Osteocyte (in vitro differentiated cells): ENCODE measurements around the gene DOCK3. TPM values are rescaled to one million over a fixed set of nuclear protein-coding genes. Genes with fewer than 3 reads are reported as not detected.

Source experiments
- DNase-seq: peaks from one replicate; pipeline ENCODE4 v3.0.0; 2021; ENCODE audit warnings: mixed read lengths; ENCODE audit not compliant: unreplicated experiment; ENCODE audit errors: extremely low spot score
- H3K27ac Mint-ChIP-seq: one replicate; pipeline ENCODE4 v1.8.0; 2021; ENCODE audit warnings: mild to moderate bottlenecking, mixed read lengths; ENCODE audit not compliant: unreplicated experiment
- H3K27me3 Mint-ChIP-seq: one replicate; pipeline ENCODE4 v1.8.0; 2021; ENCODE audit warnings: mixed read lengths; ENCODE audit not compliant: unreplicated experiment
- H3K36me3 Mint-ChIP-seq: one replicate; pipeline ENCODE4 v1.8.0; 2021; ENCODE audit warnings: mixed read lengths; ENCODE audit not compliant: unreplicated experiment
- H3K4me1 Mint-ChIP-seq: one replicate; pipeline ENCODE4 v1.8.0; 2021; ENCODE audit warnings: mixed read lengths; ENCODE audit not compliant: unreplicated experiment
- H3K4me3 Mint-ChIP-seq: one replicate; pipeline ENCODE4 v1.8.0; 2021; ENCODE audit warnings: mild to moderate bottlenecking, moderate library complexity, mixed read lengths; ENCODE audit not compliant: unreplicated experiment
- H3K9me3 Mint-ChIP-seq: one replicate; pipeline ENCODE4 v1.8.0; 2021; ENCODE audit warnings: mixed read lengths; ENCODE audit not compliant: unreplicated experiment
- CTCF ChIP-seq: fragments of 200-600 bp; sonication (generic); IDR thresholded peaks from 2 replicates; pipeline ENCODE4 v1.5.0; 2021; ENCODE audit warnings: antibody characterized with exemption, mild to moderate bottlenecking, moderate library complexity
- total RNA-seq: library from RNA; stranded (reverse); gene quantifications from 2 replicates; pipeline ENCODE4 v1.2.1, GENCODE V29; 2021

DOCK3 gene
- total RNA-seq, 1 donor from 2014 or later = 0.24 TPM

- Mint-ChIP-seq H3K36me3 (no peaks in the 10 kb centered on the region), H3K27me3 (no peaks in the 10 kb centered on the region), H3K9me3 (no peaks in the 10 kb centered on the region), H3K4me1 (peaks cover 4% of the 10 kb centered on the region), H3K4me3 (no peak overlapping the region), H3K27ac (no peak overlapping the region)
- TF ChIP-seq CTCF = no peak
- DNase-seq = no peak
Measured at GRCh38 chr3:50644561-50644960, 30.2 kb upstream of the DOCK3 start.

GRCh38 chr3:50645378-50645777 is 29.3 kb upstream of the DOCK3 start:
- Mint-ChIP-seq H3K27me3 (no peaks in the 10 kb centered on the region), H3K27ac (no peak overlapping the region), H3K9me3 (no peaks in the 10 kb centered on the region), H3K36me3 (no peaks in the 10 kb centered on the region), H3K4me3 (no peak overlapping the region), H3K4me1 (peaks cover 4% of the 10 kb centered on the region)
- TF ChIP-seq CTCF = no peak
- DNase-seq = no peak

DNA sequence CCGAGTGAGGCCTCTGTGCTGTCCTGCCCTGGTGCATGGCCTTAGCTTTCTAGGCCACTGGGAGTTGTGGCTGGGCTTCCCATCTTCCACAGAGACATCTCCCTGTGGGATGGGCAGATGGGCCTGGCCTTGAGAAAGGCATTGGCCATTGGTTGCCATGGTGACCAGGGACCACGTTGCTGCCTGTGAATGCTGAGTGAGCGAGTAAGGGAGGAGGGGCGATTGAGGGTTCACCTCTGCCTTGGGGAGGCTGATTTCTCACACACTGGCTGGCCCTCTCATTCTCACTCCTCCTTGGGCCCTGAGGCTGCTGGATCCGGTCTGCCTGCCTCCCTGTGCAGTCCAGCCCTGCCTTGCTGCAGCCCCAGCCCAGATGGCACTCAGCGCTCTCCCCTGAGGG is 26.4 kb upstream of the DOCK3 start:
- H3K4me1 Mint-ChIP-seq = peaks cover 4% of the 10 kb centered on the region
- no peaks in the 10 kb centered on the region for H3K9me3 Mint-ChIP-seq
- no peaks in the 10 kb centered on the region for H3K36me3 Mint-ChIP-seq
- H3K4me3 Mint-ChIP-seq = no peak overlapping the region
- no peak for DNase-seq
- H3K27me3 Mint-ChIP-seq = no peaks in the 10 kb centered on the region
- TF ChIP-seq CTCF = no peak
- H3K27ac Mint-ChIP-seq = no peak overlapping the region

- no peaks in the 10 kb centered on the region for H3K36me3 Mint-ChIP-seq
Measured at GRCh38 chr3:50648944-50649343, 25.8 kb upstream of the DOCK3 start.

GRCh38 chr3:50649451-50649931 is 25.2 kb upstream of the DOCK3 start:
- DNase-seq = no peak
- no peak overlapping the region for H3K4me3 Mint-ChIP-seq
- H3K9me3 Mint-ChIP-seq = no peaks in the 10 kb centered on the region
- no peaks in the 10 kb centered on the region for H3K36me3 Mint-ChIP-seq
- peaks cover 4% of the 10 kb centered on the region for H3K4me1 Mint-ChIP-seq
- no peaks in the 10 kb centered on the region for H3K27me3 Mint-ChIP-seq
- no peak for TF ChIP-seq CTCF
- H3K27ac Mint-ChIP-seq = no peak overlapping the region

More at GRCh38 chr3:50648944-50649343, 25.8 kb upstream of the DOCK3 start:
- Mint-ChIP-seq H3K9me3 (no peaks in the 10 kb centered on the region), H3K27ac (no peak overlapping the region), H3K27me3 (no peaks in the 10 kb centered on the region), H3K4me1 (peaks cover 4% of the 10 kb centered on the region), H3K4me3 (no peak overlapping the region)
- TF ChIP-seq CTCF = no peak
- no peak for DNase-seq
